PC-9 (cell line): ENCODE data around the gene PRR7. TPM values are rescaled to one million over a fixed set of nuclear protein-coding genes. Genes with fewer than 3 reads are reported as not detected.

ENCODE experiments used
- BruUV-seq: library from RNA; stranded (reverse); fragments of 400-500 nt; replicated peaks from 2 replicates; lab custom pipeline; 2021; lab: Mats Ljungman, UMichigan
- CTCF ChIA-PET: fragments of 300-600 bp; sonication (Branson Sonifier 250); formaldehyde crosslinking; loops from one replicate; lab custom pipeline; 2022; ENCODE audit warnings: antibody characterized with exemption; lab: Charles Lee
- POLR2A ChIA-PET: fragments of 300-600 bp; sonication (Branson Sonifier 250); formaldehyde crosslinking; loops from one replicate; lab custom pipeline; 2022; ENCODE audit warnings: antibody characterized with exemption; ENCODE audit not compliant: unreplicated experiment; lab: Charles Lee
- DNase-seq, 2 experiments: peaks; one replicate each; pipeline versions ENCODE4 v3.0.0 to v3.0.0-alpha.2; 2015 to 2022; ENCODE audit warnings: mixed read lengths in 1 of 2
- H2AFZ ChIP-seq: fragments of 200-600 bp; sonication (generic); 2 replicates; pipeline ENCODE4 v1.8.1; 2017; ENCODE audit warnings: antibody characterized with exemption
- H3F3A ChIP-seq: fragments of 200-600 bp; sonication (generic); 2 replicates; pipeline ENCODE4 v1.8.1; 2017; ENCODE audit warnings: antibody characterized with exemption, mild to moderate bottlenecking, low read depth; ENCODE audit not compliant: insufficient read depth
- H3K27ac ChIP-seq: fragments of 200-600 bp; sonication (generic); 2 replicates; pipeline ENCODE4 v1.6.1; 2016; ENCODE audit warnings: mixed run types
- H3K27me3 ChIP-seq: fragments of 200-600 bp; sonication (generic); 2 replicates; pipeline ENCODE4 v1.6.1; 2016; ENCODE audit warnings: low read depth, mixed run types; ENCODE audit not compliant: insufficient read depth
- H3K36me3 ChIP-seq: fragments of 200-600 bp; sonication (generic); 2 replicates; pipeline ENCODE4 v1.6.1; 2016; ENCODE audit warnings: low read depth, mixed run types
- H3K4me1 ChIP-seq: fragments of 200-600 bp; sonication (generic); replicated peaks from 2 replicates; pipeline ENCODE4 v1.6.1; 2016; ENCODE audit warnings: mixed run types; ENCODE audit not compliant: insufficient read depth
- H3K4me2 ChIP-seq: fragments of 200-600 bp; sonication (generic); 2 replicates; pipeline ENCODE4 v1.6.1; 2017; ENCODE audit warnings: mixed run types
- H3K4me3 ChIP-seq: fragments of 200-600 bp; sonication (generic); 2 replicates; pipeline ENCODE4 v1.6.1; 2016; ENCODE audit warnings: mixed run types
- H3K79me2 ChIP-seq: fragments of 200-600 bp; sonication (generic); 2 replicates; pipeline ENCODE4 v1.6.1; 2017; ENCODE audit warnings: low read depth, mixed run types
- H3K9me2 ChIP-seq: fragments of 200-600 bp; sonication (generic); 2 replicates; pipeline ENCODE4 v1.8.1; 2017; ENCODE audit warnings: mild to moderate bottlenecking; ENCODE audit not compliant: insufficient read depth
- H3K9me3 ChIP-seq: fragments of 200-600 bp; sonication (generic); 2 replicates; pipeline ENCODE4 v1.8.1; 2016; ENCODE audit warnings: low read depth; ENCODE audit not compliant: insufficient read depth
- H4K20me1 ChIP-seq: fragments of 200-600 bp; sonication (generic); 2 replicates; pipeline ENCODE4 v1.8.1; 2017; ENCODE audit not compliant: insufficient read depth
- CTCF ChIP-seq: fragments of 200-600 bp; sonication (generic); conservative IDR thresholded peaks from 2 replicates; pipeline ENCODE4 v1.6.1; 2017; ENCODE audit warnings: mixed run types, antibody characterized with exemption, mild to moderate bottlenecking, moderate library complexity
- EZH2 ChIP-seq: fragments of 200-600 bp; sonication (generic); IDR thresholded peaks from 2 replicates; pipeline ENCODE4 v1.8.0; 2017; ENCODE audit warnings: antibody characterized with exemption, low read depth
- intact Hi-C: fragments of 100-400 bp; cut with micrococcal nuclease; formaldehyde crosslinking; loops from one replicate; pipeline ENCODE4 v1.10.0; 2022; ENCODE audit not compliant: unreplicated experiment
- total RNA-seq: library from RNA; stranded (reverse); gene quantifications from 2 replicates; pipeline ENCODE4 v1.2.3, GENCODE V29; 2021

Gene PRR7
- total RNA-seq, 1 experiment from 2014 or later = 22.2 TPM

- ChIA-PET POLR2A (interaction anchor here (0.8 kb wide), 1 partner anchor 36 kb away, joined by 3 read pairs; no protein-coding TSS in a partner anchor), CTCF (no interaction called here)
- no peak for TF ChIP-seq CTCF
- no peak for TF ChIP-seq EZH2
- Histone ChIP-seq H3K27ac (no peak overlapping the region), H3K27me3 (no peaks in the 10 kb centered on the region), H3K79me2 (no peaks in the 10 kb centered on the region), H3K4me2 (no peak overlapping the region), H2AFZ (no peak overlapping the region), H3K9me2 (no peaks in the 10 kb centered on the region), H3F3A (peaks cover 19% of the 10 kb centered on the region; the same call in 1 of the 2 replicates), H3K4me1 (0 out of 2 replicates have a peak, but pooled peaks cover 4% of the 10 kb centered on the region), H3K9me3 (no peaks in the 10 kb centered on the region), H3K36me3 (no peaks in the 10 kb centered on the region), H4K20me1 (peaks cover 21% of the 10 kb centered on the region), H3K4me3 (no peak overlapping the region)
- no TSS peak for BruUV-seq
- intact Hi-C loops = no loop called here
- peak in 1 of 2 experiments; percentile 52 for DNase-seq
Observed at GRCh38 chr5:177458912-177459350, 12.3 kb downstream of the PRR7 start.

- no peak overlapping the region for H2AFZ ChIP-seq
- no peaks in the 10 kb centered on the region for H3K9me3 ChIP-seq
- H3K27ac ChIP-seq = no peak overlapping the region
- H4K20me1 ChIP-seq = peaks cover 19% of the 10 kb centered on the region
- H3K36me3 ChIP-seq = no peaks in the 10 kb centered on the region
- CTCF ChIA-PET = no interaction called here
- POLR2A ChIA-PET = interaction anchor here (0.8 kb wide), 1 partner anchor 35 kb away, joined by 3 read pairs; no protein-coding TSS in a partner anchor
- H3K4me2 ChIP-seq = no peak overlapping the region
- no peaks in the 10 kb centered on the region for H3K4me1 ChIP-seq
- no peak for DNase-seq
- no peaks in the 10 kb centered on the region for H3K27me3 ChIP-seq
- BruUV-seq = no TSS peak
- peaks cover 19% of the 10 kb centered on the region; the same call in 1 of the 2 replicates for H3F3A ChIP-seq
- no peaks in the 10 kb centered on the region for H3K9me2 ChIP-seq
- intact Hi-C loops = no loop called here
- TF ChIP-seq EZH2 (no peak), CTCF (no peak)
- H3K79me2 ChIP-seq = no peaks in the 10 kb centered on the region
- no peak overlapping the region for H3K4me3 ChIP-seq
Observed at GRCh38 chr5:177459357-177459756, 12.7 kb downstream of the PRR7 start.

- no peaks in the 10 kb centered on the region for H3K79me2 ChIP-seq
- POLR2A ChIA-PET = interaction anchor here (0.8 kb wide), 1 partner anchor 34 kb away, joined by 3 read pairs; no protein-coding TSS in a partner anchor
- H4K20me1 ChIP-seq = peaks cover 19% of the 10 kb centered on the region
Observed at GRCh38 chr5:177459819-177460628, 13.4 kb downstream of the PRR7 start.

More at GRCh38 chr5:177459819-177460628, 13.4 kb downstream of the PRR7 start:
- Histone ChIP-seq H3F3A (peaks cover 19% of the 10 kb centered on the region; the same call in 1 of the 2 replicates), H3K27ac (no peak overlapping the region), H3K9me3 (no peaks in the 10 kb centered on the region), H3K4me1 (no peaks in the 10 kb centered on the region), H2AFZ (no peak overlapping the region), H3K9me2 (no peaks in the 10 kb centered on the region), H3K4me2 (no peak overlapping the region), H3K27me3 (no peaks in the 10 kb centered on the region), H3K4me3 (no peak overlapping the region), H3K36me3 (no peaks in the 10 kb centered on the region; the same call in 1 of the 2 replicates)
- TF ChIP-seq CTCF = no peak
- no peak for DNase-seq
- BruUV-seq = no TSS peak
- CTCF ChIA-PET = no interaction called here
- intact Hi-C loops = no loop called here
